HepG2 (cell line): ENCODE data around the gene PTPRU.

ENCODE experiments used
- JUND ChIP-seq: sonication (generic); formaldehyde crosslinking; IDR thresholded peaks from 2 replicates; pipeline ENCODE4 v1.8.0; 2022; ENCODE audit warnings: mild to moderate bottlenecking, missing genetic modification reagents
- MEIS2 ChIP-seq: sonication (generic); formaldehyde crosslinking; IDR thresholded peaks from 2 replicates; pipeline ENCODE4 v1.9.0; 2021; ENCODE audit warnings: mild to moderate bottlenecking, missing genetic modification reagents
- SOX13 ChIP-seq, 3 experiments: fragments of 450-650 bp in 1 of 3; sonication (generic) in 1 of 3; formaldehyde crosslinking in 1 of 3; IDR thresholded peaks in 2 of 3; conservative IDR thresholded peaks in 1 of 3; 2 replicates each; pipeline versions ENCODE4 v1.5.0 to v1.6.1; 2016 to 2020; ENCODE audit warnings: antibody characterized with exemption in 1 of 3, mild to moderate bottlenecking in 1 of 3, missing compliant biosample characterization in 1 of 3, missing genetic modification reagents in 1 of 3, moderate library complexity in 1 of 3
- SPEN ChIP-seq: sonication (generic); formaldehyde crosslinking; IDR thresholded peaks from 2 replicates; pipeline ENCODE4 v1.5.1; 2020; ENCODE audit warnings: low read depth, mild to moderate bottlenecking, missing genetic modification reagents
- ZEB1 ChIP-seq: IDR thresholded peaks from 2 replicates; pipeline ENCODE4 v1.6.1; 2012; ENCODE audit warnings: mild to moderate bottlenecking, low read depth, inconsistent platforms; ENCODE audit not compliant: insufficient replicate concordance
- ZNF282 ChIP-seq: fragments of 450-650 bp; IDR thresholded peaks from 2 replicates; pipeline ENCODE4 v1.6.1; 2018; ENCODE audit not compliant: partially characterized antibody
- TF ChIP-seq, protein P1 (sequence below): sonication (generic); formaldehyde crosslinking; IDR thresholded peaks from 2 replicates; pipeline ENCODE4 v1.9.0; 2022; ENCODE audit warnings: missing genetic modification reagents, mild to moderate bottlenecking, borderline replicate concordance
- TF ChIP-seq, protein P2 (sequence below): sonication (generic); formaldehyde crosslinking; IDR thresholded peaks from 2 replicates; pipeline ENCODE4 v1.4.0; 2020; ENCODE audit warnings: missing genetic modification reagents
- TF ChIP-seq, protein P3 (sequence below): sonication (generic); formaldehyde crosslinking; IDR thresholded peaks from 2 replicates; pipeline ENCODE4 v1.8.1; 2022; ENCODE audit warnings: low read depth, mild to moderate bottlenecking, missing genetic modification reagents

GRCh38 chr1:29370067-29370466 lies 133.7 kb downstream of the PTPRU start:
- TF ChIP-seq SOX13 (IDR thresholded peaks at IDR 0.05), result no peak
- TF ChIP-seq SOX13 (CRISPR knock-in tag; conservative IDR thresholded peaks at IDR 0.05 in 1 of 2, IDR thresholded peaks at IDR 0.05 in 1 of 2), result no peak
- TF ChIP-seq ZNF282, result no peak
- TF ChIP-seq, protein P1, sequence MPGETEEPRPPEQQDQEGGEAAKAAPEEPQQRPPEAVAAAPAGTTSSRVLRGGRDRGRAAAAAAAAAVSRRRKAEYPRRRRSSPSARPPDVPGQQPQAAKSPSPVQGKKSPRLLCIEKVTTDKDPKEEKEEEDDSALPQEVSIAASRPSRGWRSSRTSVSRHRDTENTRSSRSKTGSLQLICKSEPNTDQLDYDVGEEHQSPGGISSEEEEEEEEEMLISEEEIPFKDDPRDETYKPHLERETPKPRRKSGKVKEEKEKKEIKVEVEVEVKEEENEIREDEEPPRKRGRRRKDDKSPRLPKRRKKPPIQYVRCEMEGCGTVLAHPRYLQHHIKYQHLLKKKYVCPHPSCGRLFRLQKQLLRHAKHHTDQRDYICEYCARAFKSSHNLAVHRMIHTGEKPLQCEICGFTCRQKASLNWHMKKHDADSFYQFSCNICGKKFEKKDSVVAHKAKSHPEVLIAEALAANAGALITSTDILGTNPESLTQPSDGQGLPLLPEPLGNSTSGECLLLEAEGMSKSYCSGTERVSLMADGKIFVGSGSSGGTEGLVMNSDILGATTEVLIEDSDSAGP (CRISPR knock-in tag), result no peak
- no peak for TF ChIP-seq MEIS2 (CRISPR knock-in tag)
- TF ChIP-seq SPEN (CRISPR knock-in tag), result no peak
- TF ChIP-seq, protein P2, sequence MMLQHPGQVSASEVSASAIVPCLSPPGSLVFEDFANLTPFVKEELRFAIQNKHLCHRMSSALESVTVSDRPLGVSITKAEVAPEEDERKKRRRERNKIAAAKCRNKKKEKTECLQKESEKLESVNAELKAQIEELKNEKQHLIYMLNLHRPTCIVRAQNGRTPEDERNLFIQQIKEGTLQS, result no peak
- no peak for TF ChIP-seq JUND (CRISPR knock-in tag)
- TF ChIP-seq ZEB1, result no peak
- TF ChIP-seq, protein P3, sequence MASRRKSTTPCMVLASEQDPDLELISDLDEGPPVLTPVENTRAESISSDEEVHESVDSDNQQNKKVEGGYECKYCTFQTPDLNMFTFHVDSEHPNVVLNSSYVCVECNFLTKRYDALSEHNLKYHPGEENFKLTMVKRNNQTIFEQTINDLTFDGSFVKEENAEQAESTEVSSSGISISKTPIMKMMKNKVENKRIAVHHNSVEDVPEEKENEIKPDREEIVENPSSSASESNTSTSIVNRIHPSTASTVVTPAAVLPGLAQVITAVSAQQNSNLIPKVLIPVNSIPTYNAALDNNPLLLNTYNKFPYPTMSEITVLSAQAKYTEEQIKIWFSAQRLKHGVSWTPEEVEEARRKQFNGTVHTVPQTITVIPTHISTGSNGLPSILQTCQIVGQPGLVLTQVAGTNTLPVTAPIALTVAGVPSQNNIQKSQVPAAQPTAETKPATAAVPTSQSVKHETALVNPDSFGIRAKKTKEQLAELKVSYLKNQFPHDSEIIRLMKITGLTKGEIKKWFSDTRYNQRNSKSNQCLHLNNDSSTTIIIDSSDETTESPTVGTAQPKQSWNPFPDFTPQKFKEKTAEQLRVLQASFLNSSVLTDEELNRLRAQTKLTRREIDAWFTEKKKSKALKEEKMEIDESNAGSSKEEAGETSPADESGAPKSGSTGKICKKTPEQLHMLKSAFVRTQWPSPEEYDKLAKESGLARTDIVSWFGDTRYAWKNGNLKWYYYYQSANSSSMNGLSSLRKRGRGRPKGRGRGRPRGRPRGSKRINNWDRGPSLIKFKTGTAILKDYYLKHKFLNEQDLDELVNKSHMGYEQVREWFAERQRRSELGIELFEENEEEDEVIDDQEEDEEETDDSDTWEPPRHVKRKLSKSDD (CRISPR knock-in tag), result no peak
